Ovary (tissue), 3 donors: Measurements from ENCODE around the gene GON7.

ENCODE experiments used
- EP300 ChIP-seq: sonication (generic); formaldehyde crosslinking; IDR thresholded peaks from one replicate; pipeline ENCODE4 v1.6.1; 2017; ENCODE audit warnings: antibody characterized with exemption
- POLR2A ChIP-seq: fragments of 450-650 bp; IDR thresholded peaks from one replicate; pipeline ENCODE4 v1.6.1; 2017; ENCODE audit warnings: antibody characterized with exemption, mild to moderate bottlenecking, moderate library complexity
- TF ChIP-seq, protein P1 (sequence below), 3 donors: fragments of 450-650 bp in 2 of 3; fragments of 200-600 bp in 1 of 3; IDR thresholded peaks; one replicate each; pipeline versions ENCODE4 v1.5.1 to v1.8.0; 2016 to 2022; ENCODE audit warnings: antibody characterized with exemption in 3 of 3, mild to moderate bottlenecking in 1 of 3
- donor health status: DM: no; HTN: no; CAD: no.

DNA sequence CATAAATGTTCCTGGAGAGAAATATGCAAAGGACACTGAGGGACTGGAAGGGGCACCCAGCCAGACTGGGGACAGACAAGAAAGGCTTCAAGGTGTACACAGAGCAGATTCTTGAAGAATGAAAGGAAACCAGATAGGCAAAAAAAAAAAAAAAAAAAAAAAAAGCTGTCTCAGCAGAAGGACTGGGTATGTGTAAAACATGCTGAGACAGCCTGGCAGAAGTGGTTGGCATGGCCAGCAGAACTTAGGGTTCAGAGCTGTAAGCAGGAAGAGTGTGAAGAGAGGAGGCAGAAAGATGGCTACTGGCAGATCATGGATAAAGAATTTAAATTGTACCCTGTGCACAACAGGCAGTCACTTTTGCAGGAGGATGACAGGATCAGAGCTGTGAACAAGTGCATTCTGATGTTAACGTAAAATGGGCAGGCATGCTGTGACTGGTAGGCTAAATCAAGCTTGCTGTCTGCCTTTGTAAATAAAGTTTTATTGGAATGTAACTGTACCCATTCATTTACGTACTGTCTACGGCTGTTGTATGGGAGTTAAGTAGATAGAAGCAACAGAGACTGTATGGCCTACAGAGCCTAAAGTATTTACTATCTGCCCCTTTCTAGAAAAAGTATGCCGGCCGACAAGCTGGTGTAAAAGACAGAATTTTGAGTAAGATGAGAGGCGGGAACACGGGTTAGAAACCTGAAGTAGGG, 42.4 kb upstream of the GON7 start:
- no peak for TF ChIP-seq EP300
- TF ChIP-seq, protein P1, sequence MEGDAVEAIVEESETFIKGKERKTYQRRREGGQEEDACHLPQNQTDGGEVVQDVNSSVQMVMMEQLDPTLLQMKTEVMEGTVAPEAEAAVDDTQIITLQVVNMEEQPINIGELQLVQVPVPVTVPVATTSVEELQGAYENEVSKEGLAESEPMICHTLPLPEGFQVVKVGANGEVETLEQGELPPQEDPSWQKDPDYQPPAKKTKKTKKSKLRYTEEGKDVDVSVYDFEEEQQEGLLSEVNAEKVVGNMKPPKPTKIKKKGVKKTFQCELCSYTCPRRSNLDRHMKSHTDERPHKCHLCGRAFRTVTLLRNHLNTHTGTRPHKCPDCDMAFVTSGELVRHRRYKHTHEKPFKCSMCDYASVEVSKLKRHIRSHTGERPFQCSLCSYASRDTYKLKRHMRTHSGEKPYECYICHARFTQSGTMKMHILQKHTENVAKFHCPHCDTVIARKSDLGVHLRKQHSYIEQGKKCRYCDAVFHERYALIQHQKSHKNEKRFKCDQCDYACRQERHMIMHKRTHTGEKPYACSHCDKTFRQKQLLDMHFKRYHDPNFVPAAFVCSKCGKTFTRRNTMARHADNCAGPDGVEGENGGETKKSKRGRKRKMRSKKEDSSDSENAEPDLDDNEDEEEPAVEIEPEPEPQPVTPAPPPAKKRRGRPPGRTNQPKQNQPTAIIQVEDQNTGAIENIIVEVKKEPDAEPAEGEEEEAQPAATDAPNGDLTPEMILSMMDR (IDR thresholded peaks at IDR 0.05), result no peak
- no peak for TF ChIP-seq POLR2A
